Stimulated activated memory B cell treated with anti-CD40 and anti-IgM and Interleukin-4, amounts not matched to agents 10 μg/mL and 1 μg/mL and 100 μg/mL, for 72 hours (primary cell): ENCODE results near the gene ATG101.

Experiments
- ATAC-seq: fragments of 150-1000 bp; cut with Tn5 transposase; 2 replicates; pipeline ENCODE4 v1.10.0; 2021
- H3K27ac Mint-ChIP-seq: one replicate; pipeline ENCODE4 v1.8.0; 2022; ENCODE audit warnings: mild to moderate bottlenecking, mixed read lengths
- H3K27me3 Mint-ChIP-seq: one replicate; pipeline ENCODE4 v1.8.0; 2022; ENCODE audit warnings: mixed read lengths
- H3K36me3 Mint-ChIP-seq: one replicate; pipeline ENCODE4 v1.8.0; 2022; ENCODE audit warnings: mixed read lengths
- H3K4me1 Mint-ChIP-seq: one replicate; pipeline ENCODE4 v1.8.0; 2022; ENCODE audit warnings: mixed read lengths
- H3K4me3 Mint-ChIP-seq: one replicate; pipeline ENCODE4 v1.8.0; 2022; ENCODE audit warnings: mild to moderate bottlenecking, moderate library complexity, mixed read lengths
- H3K9me3 Mint-ChIP-seq: one replicate; pipeline ENCODE4 v1.8.0; 2022; ENCODE audit warnings: mixed read lengths

ATG101 gene

GRCh38 chr12:52035926-52036325 lies 33.9 kb upstream of the ATG101 start:
- Mint-ChIP-seq H3K27ac (no peak overlapping the region), H3K4me3 (peak overlapping the region; percentile 24), H3K4me1 (peaks cover 68% of the 10 kb centered on the region), H3K9me3 (no peaks in the 10 kb centered on the region), H3K27me3 (no peaks in the 10 kb centered on the region), H3K36me3 (no peaks in the 10 kb centered on the region)
- ATAC-seq = no peak

GRCh38 chr12:52036587-52037171 lies 33.1 kb upstream of the ATG101 start:
- Mint-ChIP-seq H3K9me3 (no peaks in the 10 kb centered on the region), H3K27me3 (no peaks in the 10 kb centered on the region), H3K27ac (no peak overlapping the region), H3K4me3 (peak overlapping the region; percentile 60), H3K4me1 (peaks cover 73% of the 10 kb centered on the region), H3K36me3 (no peaks in the 10 kb centered on the region)
- ATAC-seq = peak; percentile 66

- Mint-ChIP-seq H3K27me3 (no peaks in the 10 kb centered on the region), H3K4me1 (peaks cover 75% of the 10 kb centered on the region), H3K36me3 (no peaks in the 10 kb centered on the region), H3K4me3 (peak overlapping the region; percentile 69), H3K27ac (peak overlapping the region; percentile 65), H3K9me3 (no peaks in the 10 kb centered on the region)
- no peak for ATAC-seq
Measured at GRCh38 chr12:52037248-52037861, 32.4 kb upstream of the ATG101 start.

- no peaks in the 10 kb centered on the region for H3K36me3 Mint-ChIP-seq
- H3K4me1 Mint-ChIP-seq = peaks cover 72% of the 10 kb centered on the region
- H3K27ac Mint-ChIP-seq = no peak overlapping the region
- no peaks in the 10 kb centered on the region for H3K9me3 Mint-ChIP-seq
- H3K27me3 Mint-ChIP-seq = no peaks in the 10 kb centered on the region
- no peak for ATAC-seq
- H3K4me3 Mint-ChIP-seq = peak overlapping the region; percentile 42
Measured at GRCh38 chr12:52038447-52038846, 31.3 kb upstream of the ATG101 start.

- peaks cover 61% of the 10 kb centered on the region for H3K4me1 Mint-ChIP-seq
- H3K4me3 Mint-ChIP-seq = no peak overlapping the region
- no peak for ATAC-seq
- no peak overlapping the region for H3K27ac Mint-ChIP-seq
- no peaks in the 10 kb centered on the region for H3K27me3 Mint-ChIP-seq
- peaks cover 6% of the 10 kb centered on the region for H3K36me3 Mint-ChIP-seq
- no peaks in the 10 kb centered on the region for H3K9me3 Mint-ChIP-seq
Measured at GRCh38 chr12:52041035-52041434, 28.7 kb upstream of the ATG101 start.

- Mint-ChIP-seq H3K27me3 (no peaks in the 10 kb centered on the region), H3K27ac (peak overlapping the region; percentile 65), H3K4me3 (peak overlapping the region; percentile 51), H3K4me1 (peaks cover 59% of the 10 kb centered on the region), H3K36me3 (peaks cover 6% of the 10 kb centered on the region), H3K9me3 (no peaks in the 10 kb centered on the region)
- peak; percentile 53 for ATAC-seq
Measured at GRCh38 chr12:52041695-52042123, 28.1 kb upstream of the ATG101 start.

- Mint-ChIP-seq H3K9me3 (no peaks in the 10 kb centered on the region), H3K27me3 (no peaks in the 10 kb centered on the region), H3K4me3 (no peak overlapping the region), H3K27ac (no peak overlapping the region), H3K36me3 (peaks cover 6% of the 10 kb centered on the region), H3K4me1 (peaks cover 54% of the 10 kb centered on the region)
- no peak for ATAC-seq
Measured at GRCh38 chr12:52042706-52043385, 26.9 kb upstream of the ATG101 start.

GRCh38 chr12:52043386-52044212 lies 26.2 kb upstream of the ATG101 start:
- peaks cover 6% of the 10 kb centered on the region for H3K36me3 Mint-ChIP-seq
- no peak for ATAC-seq
- no peak overlapping the region for H3K27ac Mint-ChIP-seq
- H3K27me3 Mint-ChIP-seq = no peaks in the 10 kb centered on the region
- H3K4me3 Mint-ChIP-seq = no peak overlapping the region
- peaks cover 48% of the 10 kb centered on the region for H3K4me1 Mint-ChIP-seq
- no peaks in the 10 kb centered on the region for H3K9me3 Mint-ChIP-seq

- H3K9me3 Mint-ChIP-seq = no peaks in the 10 kb centered on the region
- peaks cover 6% of the 10 kb centered on the region for H3K36me3 Mint-ChIP-seq
- H3K27ac Mint-ChIP-seq = no peak overlapping the region
- no peaks in the 10 kb centered on the region for H3K27me3 Mint-ChIP-seq
- H3K4me3 Mint-ChIP-seq = no peak overlapping the region
- peaks cover 49% of the 10 kb centered on the region for H3K4me1 Mint-ChIP-seq
- ATAC-seq = no peak
Measured at GRCh38 chr12:52044292-52044983, 25.3 kb upstream of the ATG101 start.

- Mint-ChIP-seq H3K36me3 (peaks cover 6% of the 10 kb centered on the region), H3K27me3 (no peaks in the 10 kb centered on the region), H3K27ac (peak overlapping the region; percentile 82), H3K4me3 (no peak overlapping the region), H3K4me1 (peaks cover 49% of the 10 kb centered on the region), H3K9me3 (no peaks in the 10 kb centered on the region)
- ATAC-seq = no peak
Measured at GRCh38 chr12:52045794-52046199, 24.0 kb upstream of the ATG101 start.

GRCh38 chr12:52046859-52047258 lies 22.9 kb upstream of the ATG101 start:
- H3K36me3 Mint-ChIP-seq = peaks cover 6% of the 10 kb centered on the region
- H3K27ac Mint-ChIP-seq = no peak overlapping the region
- peaks cover 49% of the 10 kb centered on the region for H3K4me1 Mint-ChIP-seq
- no peaks in the 10 kb centered on the region for H3K9me3 Mint-ChIP-seq
- no peaks in the 10 kb centered on the region for H3K27me3 Mint-ChIP-seq
- no peak overlapping the region for H3K4me3 Mint-ChIP-seq
- no peak for ATAC-seq

- peak overlapping the region; percentile 89 for H3K4me3 Mint-ChIP-seq
- H3K36me3 Mint-ChIP-seq = peaks cover 7% of the 10 kb centered on the region
- H3K4me1 Mint-ChIP-seq = peaks cover 62% of the 10 kb centered on the region
- peak overlapping the region; percentile 98 for H3K27ac Mint-ChIP-seq
- no peak for ATAC-seq
- H3K27me3 Mint-ChIP-seq = no peaks in the 10 kb centered on the region
- H3K9me3 Mint-ChIP-seq = no peaks in the 10 kb centered on the region
Measured at GRCh38 chr12:52049286-52049685, 20.5 kb upstream of the ATG101 start.

- Mint-ChIP-seq H3K27ac (peak overlapping the region; percentile 98), H3K27me3 (no peaks in the 10 kb centered on the region), H3K4me1 (peaks cover 66% of the 10 kb centered on the region), H3K9me3 (no peaks in the 10 kb centered on the region), H3K4me3 (peak overlapping the region; percentile 89), H3K36me3 (peaks cover 7% of the 10 kb centered on the region)
- no peak for ATAC-seq
Measured at GRCh38 chr12:52049688-52050087, 20.1 kb upstream of the ATG101 start.

GRCh38 chr12:52050116-52050757 lies 19.5 kb upstream of the ATG101 start:
- no peak for ATAC-seq
- Mint-ChIP-seq H3K36me3 (peaks cover 7% of the 10 kb centered on the region), H3K4me3 (peak overlapping the region; percentile 89), H3K4me1 (peaks cover 71% of the 10 kb centered on the region), H3K27ac (peak overlapping the region; percentile 98), H3K27me3 (no peaks in the 10 kb centered on the region), H3K9me3 (no peaks in the 10 kb centered on the region)
